Neural cell (in vitro differentiated cells): ENCODE measurements around the gene ABHD11. TPM values are rescaled to one million over a fixed set of nuclear protein-coding genes. Genes with fewer than 3 reads are reported as not detected.
A peak's percentile ranks its signal among the peaks of the same experiment; 100 is the strongest.

Experiments
- H2AFZ ChIP-seq: fragments of 200-600, 300-800 bp; sonication (generic), shearing (Covaris generic); 2 replicates; pipeline ENCODE4 v1.6.0; 2014; ENCODE audit warnings: low read depth, mild to moderate bottlenecking, antibody characterized with exemption, low read length, moderate library complexity
- H3F3A ChIP-seq: fragments of 200-600 bp; shearing (Covaris generic); 2 replicates; pipeline ENCODE4 v1.6.1; 2016; ENCODE audit warnings: mild to moderate bottlenecking, moderate library complexity, mixed read lengths, antibody characterized with exemption, low read length; ENCODE audit not compliant: insufficient read depth, poor library complexity, severe bottlenecking
- H3K27ac ChIP-seq: fragments of 200-600, 300-800 bp; sonication (generic), shearing (Covaris generic); 2 replicates; pipeline ENCODE4 v1.5.1; 2014; ENCODE audit warnings: mild to moderate bottlenecking, low read length, moderate library complexity
- H3K27me3 ChIP-seq: fragments of 300-800, 200-600 bp; sonication (generic), shearing (Covaris generic); 2 replicates; pipeline ENCODE4 v1.6.0; 2014; ENCODE audit warnings: mild to moderate bottlenecking, low read depth, low read length, moderate library complexity; ENCODE audit not compliant: insufficient read depth
- H3K36me3 ChIP-seq: fragments of 300-800, 200-600 bp; sonication (generic), shearing (Covaris generic); 2 replicates; pipeline ENCODE4 v1.5.1; 2014; ENCODE audit warnings: mild to moderate bottlenecking, antibody characterized with exemption, low read length, moderate library complexity; ENCODE audit not compliant: insufficient read depth
- H3K4me2 ChIP-seq: fragments of 300-800, 200-600 bp; sonication (generic), shearing (Covaris generic); 2 replicates; pipeline ENCODE4 v1.6.0; 2014; ENCODE audit warnings: mild to moderate bottlenecking, low read length
- H3K4me3 ChIP-seq: fragments of 300-800, 200-600 bp; sonication (generic), shearing (Covaris generic); 2 replicates; pipeline ENCODE4 v1.5.1; 2014; ENCODE audit warnings: mild to moderate bottlenecking, low read length, moderate library complexity
- H3K79me2 ChIP-seq: fragments of 200-600 bp; shearing (Covaris generic); replicated peaks from 2 replicates; pipeline ENCODE4 v1.6.0; 2014; ENCODE audit warnings: mild to moderate bottlenecking, low read length, moderate library complexity; ENCODE audit not compliant: insufficient read depth
- H3K9ac ChIP-seq: fragments of 300-800, 200-600 bp; sonication (generic), shearing (Covaris generic); 2 replicates; pipeline ENCODE4 v1.6.1; 2016; ENCODE audit warnings: mild to moderate bottlenecking, low read length, mixed read lengths
- H3K9me2 ChIP-seq: fragments of 200-600 bp; shearing (Covaris generic); 2 replicates; pipeline ENCODE4 v1.6.1; 2016; ENCODE audit warnings: mild to moderate bottlenecking, low read length, mixed read lengths; ENCODE audit not compliant: insufficient read depth
- H3K9me3 ChIP-seq: fragments of 200-600, 300-800 bp; sonication (generic), shearing (Covaris generic); 2 replicates; pipeline ENCODE4 v1.6.1; 2016; ENCODE audit warnings: mild to moderate bottlenecking, mixed run types, low read length, moderate library complexity, mixed read lengths
- H4K20me1 ChIP-seq: fragments of 200-600 bp; shearing (Covaris generic); 2 replicates; pipeline ENCODE4 v1.6.1; 2016; ENCODE audit warnings: mild to moderate bottlenecking, mixed run types; ENCODE audit not compliant: insufficient read depth
- CTCF ChIP-seq: fragments of 450-650 bp; IDR thresholded peaks from 2 replicates; pipeline ENCODE4 v1.5.1; 2014; ENCODE audit warnings: antibody characterized with exemption, mild to moderate bottlenecking, moderate library complexity; ENCODE audit not compliant: poor library complexity, severe bottlenecking
- EP300 ChIP-seq: fragments of 450-650 bp; conservative IDR thresholded peaks from 2 replicates; pipeline ENCODE4 v1.6.1; 2014; ENCODE audit warnings: antibody characterized with exemption, mild to moderate bottlenecking, moderate library complexity; ENCODE audit not compliant: poor library complexity, severe bottlenecking
- MXI1 ChIP-seq: fragments of 450-650 bp; conservative IDR thresholded peaks from 2 replicates; pipeline ENCODE4 v1.6.1; 2014; ENCODE audit warnings: antibody characterized with exemption, mild to moderate bottlenecking; ENCODE audit not compliant: poor library complexity, severe bottlenecking
- RAD21 ChIP-seq: fragments of 450-650 bp; conservative IDR thresholded peaks from 2 replicates; pipeline ENCODE4 v1.6.1; 2014; ENCODE audit warnings: antibody characterized with exemption, mild to moderate bottlenecking, moderate library complexity
- REST ChIP-seq: IDR thresholded peaks from 2 replicates; pipeline ENCODE4 v1.6.1; 2012; ENCODE audit warnings: borderline replicate concordance
- SMC3 ChIP-seq: fragments of 450-650 bp; conservative IDR thresholded peaks from 2 replicates; pipeline ENCODE4 v1.6.1; 2014; ENCODE audit warnings: antibody characterized with exemption, mild to moderate bottlenecking, moderate library complexity; ENCODE audit not compliant: poor library complexity
- TAF1 ChIP-seq: IDR thresholded peaks from 2 replicates; pipeline ENCODE4 v1.6.1; 2012; ENCODE audit warnings: low read depth
- polyA plus RNA-seq: library from polyadenylated mRNA; depleted of rRNA; stranded (reverse); fragments of >200 nt; gene quantifications from 2 replicates; pipeline ENCODE4 v1.2.3, GENCODE V29; 2014

The ABHD11 gene
- polyA plus RNA-seq, 1 donor from 2014 or later: 26.0 TPM

- H3K9ac ChIP-seq: no peak overlapping the region
- no peaks in the 10 kb centered on the region for H4K20me1 ChIP-seq
- no peak for TF ChIP-seq SMC3
- no peak for TF ChIP-seq MXI1
- TF ChIP-seq REST: no peak
- TF ChIP-seq RAD21: no peak
- no peak for TF ChIP-seq EP300
- TF ChIP-seq CTCF: no peak
- no peaks in the 10 kb centered on the region for H3K79me2 ChIP-seq
- no peaks in the 10 kb centered on the region for H3K36me3 ChIP-seq
- no peak overlapping the region for H2AFZ ChIP-seq
- no peak overlapping the region for H3K4me2 ChIP-seq
- no peaks in the 10 kb centered on the region for H3F3A ChIP-seq
- no peaks in the 10 kb centered on the region for H3K9me3 ChIP-seq
- H3K27ac ChIP-seq: no peak overlapping the region
- no peaks in the 10 kb centered on the region for H3K9me2 ChIP-seq
- no peak overlapping the region for H3K4me3 ChIP-seq
- no peaks in the 10 kb centered on the region for H3K27me3 ChIP-seq
These were observed 1.7 kb downstream of the ABHD11 start for GRCh38 chr7:73736885-73737284.

- Histone ChIP-seq H3K9me2 (no peaks in the 10 kb centered on the region), H4K20me1 (no peaks in the 10 kb centered on the region), H3F3A (no peaks in the 10 kb centered on the region), H3K27me3 (no peaks in the 10 kb centered on the region), H3K4me3 (no peak overlapping the region), H3K9ac (no peak overlapping the region), H3K4me2 (no peak overlapping the region), H3K9me3 (no peaks in the 10 kb centered on the region), H3K36me3 (no peaks in the 10 kb centered on the region), H3K27ac (no peak overlapping the region), H3K79me2 (no peaks in the 10 kb centered on the region), H2AFZ (no peak overlapping the region)
- no peak for TF ChIP-seq SMC3
These were observed 3.1 kb downstream of the ABHD11 start for GRCh38 chr7:73735528-73735905.

GRCh38 chr7:73734619-73735527 is 3.7 kb downstream of the ABHD11 start:
- H3K27ac ChIP-seq: no peak overlapping the region
- H2AFZ ChIP-seq: no peak overlapping the region
- no peaks in the 10 kb centered on the region for H3F3A ChIP-seq
- H3K27me3 ChIP-seq: no peaks in the 10 kb centered on the region
- H4K20me1 ChIP-seq: no peaks in the 10 kb centered on the region
- no peaks in the 10 kb centered on the region for H3K36me3 ChIP-seq
- H3K79me2 ChIP-seq: no peaks in the 10 kb centered on the region
- H3K4me3 ChIP-seq: no peak overlapping the region
- peak; percentile 33 for TF ChIP-seq RAD21
- peak; percentile 21 for TF ChIP-seq SMC3
- TF ChIP-seq CTCF: peak; percentile 53
- TF ChIP-seq TAF1: no peak
- no peak for TF ChIP-seq REST
- no peaks in the 10 kb centered on the region for H3K9me2 ChIP-seq
- H3K9me3 ChIP-seq: no peaks in the 10 kb centered on the region
- no peak overlapping the region for H3K4me2 ChIP-seq
- H3K9ac ChIP-seq: no peak overlapping the region
